Activated T-helper 2 cell treated with anti-CD3 and anti-CD28 coated beads, Interferon-gamma antibody, Interleukin-2, Interleukin-4, amounts not matched to agents 10 μg/mL and 5 μg/mL and 100 μg/mL, durations not matched to agents 14 hours and 24 hours and 36 hours (primary cell): ENCODE results near the gene SEC61B. TPM values are rescaled to one million over a fixed set of nuclear protein-coding genes. Genes with fewer than 3 reads are reported as not detected.
"Not testable (repeated sequence)": the region's sequence is repeated elsewhere in the genome, so short reads cannot be mapped to it uniquely, and the experiment has no call there.

Experiments used
- DNase-seq: peaks from one replicate; pipeline ENCODE4 v3.0.0; 2021; ENCODE audit warnings: low spot score
- H3K27ac Mint-ChIP-seq: one replicate; pipeline ENCODE4 v1.8.0; 2021; ENCODE audit warnings: mixed read lengths
- H3K27me3 Mint-ChIP-seq: one replicate; pipeline ENCODE4 v1.8.0; 2021; ENCODE audit warnings: low read depth, mixed read lengths
- H3K36me3 Mint-ChIP-seq: one replicate; pipeline ENCODE4 v1.8.0; 2021; ENCODE audit warnings: low read depth, mixed read lengths
- H3K4me1 Mint-ChIP-seq: one replicate; pipeline ENCODE4 v1.8.0; 2021; ENCODE audit warnings: low read depth, mixed read lengths
- H3K4me3 Mint-ChIP-seq: one replicate; pipeline ENCODE4 v1.8.0; 2021; ENCODE audit warnings: low read depth, mild to moderate bottlenecking, moderate library complexity, mixed read lengths
- H3K9me3 Mint-ChIP-seq: one replicate; pipeline ENCODE4 v1.8.0; 2021; ENCODE audit warnings: mixed read lengths
- intact Hi-C: fragments of 100-400 bp; cut with micrococcal nuclease; formaldehyde crosslinking; loops from one replicate; pipeline ENCODE4 v1.15.1; 2023
- total RNA-seq: library from RNA; stranded (reverse); gene quantifications from 2 replicates; pipeline ENCODE4 v1.2.3, GENCODE V29; 2022

The SEC61B gene
- total RNA-seq, 1 donor from 2014 or later = 223 TPM

- no peak overlapping the region for H3K4me3 Mint-ChIP-seq
- DNase-seq = no peak
- no peak overlapping the region for H3K27ac Mint-ChIP-seq
- H3K4me1 Mint-ChIP-seq = peaks cover 15% of the 10 kb centered on the region
- H3K27me3 Mint-ChIP-seq = no peaks in the 10 kb centered on the region
- intact Hi-C loops = loop anchor here (5.0 kb wide), 1 partner anchor 36 kb away; no protein-coding TSS in a partner anchor
- H3K9me3 Mint-ChIP-seq = no peaks in the 10 kb centered on the region
- H3K36me3 Mint-ChIP-seq = peaks cover 59% of the 10 kb centered on the region
These were observed 9.6 kb downstream of the SEC61B start for GRCh38 chr9:99231711-99232110.

GRCh38 chr9:99234618-99235017 is 12.5 kb downstream of the SEC61B start:
- H3K9me3 Mint-ChIP-seq = no peaks in the 10 kb centered on the region
- DNase-seq = no peak
- H3K27ac Mint-ChIP-seq = no peak overlapping the region
- peaks cover 59% of the 10 kb centered on the region for H3K36me3 Mint-ChIP-seq
- H3K4me3 Mint-ChIP-seq = no peak overlapping the region
- H3K27me3 Mint-ChIP-seq = no peaks in the 10 kb centered on the region
- intact Hi-C loops = loop anchor here (5.0 kb wide), 1 partner anchor 33 kb away; no protein-coding TSS in a partner anchor
- H3K4me1 Mint-ChIP-seq = peaks cover 17% of the 10 kb centered on the region

- Mint-ChIP-seq H3K27ac (no peak overlapping the region), H3K4me1 (peaks cover 21% of the 10 kb centered on the region), H3K9me3 (no peaks in the 10 kb centered on the region), H3K27me3 (no peaks in the 10 kb centered on the region), H3K36me3 (peaks cover 63% of the 10 kb centered on the region), H3K4me3 (no peak overlapping the region)
- DNase-seq = no peak
- intact Hi-C loops = no loop called here
These were observed 13.0 kb downstream of the SEC61B start for GRCh38 chr9:99235069-99235468.

- H3K4me3 Mint-ChIP-seq = no peak overlapping the region
- no peaks in the 10 kb centered on the region for H3K27me3 Mint-ChIP-seq
- peak overlapping the region; percentile 31 for H3K27ac Mint-ChIP-seq
- peaks cover 21% of the 10 kb centered on the region for H3K4me1 Mint-ChIP-seq
- H3K36me3 Mint-ChIP-seq = peaks cover 58% of the 10 kb centered on the region
- H3K9me3 Mint-ChIP-seq = no peaks in the 10 kb centered on the region
- no peak for DNase-seq
- intact Hi-C loops = loop anchor here (2.0 kb wide), 1 partner anchor 17 kb away; no protein-coding TSS in a partner anchor
These were observed 14.0 kb downstream of the SEC61B start for GRCh38 chr9:99235926-99236634.

- Mint-ChIP-seq H3K9me3 (no peaks in the 10 kb centered on the region), H3K27me3 (no peaks in the 10 kb centered on the region), H3K4me1 (peaks cover 17% of the 10 kb centered on the region), H3K4me3 (no peak overlapping the region), H3K36me3 (peaks cover 51% of the 10 kb centered on the region), H3K27ac (no peak overlapping the region)
- no peak for DNase-seq
- intact Hi-C loops = loop anchor here (2.0 kb wide), 1 partner anchor 15 kb away; no protein-coding TSS in a partner anchor
These were observed 15.3 kb downstream of the SEC61B start for GRCh38 chr9:99237356-99237755.

DNA sequence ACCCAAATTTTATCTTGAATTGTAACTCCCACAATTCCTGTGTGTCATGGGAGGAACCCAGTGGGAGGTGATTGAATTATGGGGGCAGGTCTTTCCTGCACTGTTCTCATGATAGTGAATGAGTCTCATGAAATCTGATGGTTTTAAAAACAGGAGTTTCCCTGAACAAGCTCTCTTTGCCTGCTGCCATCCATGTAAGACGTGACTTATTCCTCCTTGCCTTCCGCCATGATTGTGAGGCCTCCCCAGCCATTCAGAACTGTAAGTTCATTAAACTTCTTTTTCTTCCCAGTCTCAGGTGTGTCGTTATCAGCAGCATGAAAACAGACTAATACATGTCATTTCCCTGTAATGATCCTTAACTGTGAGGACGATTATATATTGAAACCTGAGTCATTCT is 15.8 kb downstream of the SEC61B start:
- peaks cover 52% of the 10 kb centered on the region for H3K36me3 Mint-ChIP-seq
- not testable (repeated sequence) for H3K27ac Mint-ChIP-seq

DNA sequence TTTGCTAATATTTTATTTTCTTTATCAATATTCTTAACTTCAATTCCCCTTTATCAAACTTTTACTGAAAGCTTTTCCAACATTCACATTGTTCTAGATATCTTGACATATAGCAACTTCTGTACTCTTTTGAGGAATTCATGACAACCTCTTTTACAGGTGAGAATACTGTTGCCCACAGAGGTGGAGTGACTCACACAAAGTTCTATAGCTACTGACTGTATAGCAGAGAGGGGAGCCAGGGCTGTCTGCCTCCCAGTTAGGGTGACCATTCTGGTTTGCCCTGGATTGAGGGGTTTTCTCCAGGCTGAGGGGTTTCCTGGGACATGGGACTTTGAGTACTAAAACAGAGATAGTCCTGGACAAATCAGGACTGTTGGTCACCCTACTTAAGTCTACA is 16.2 kb downstream of the SEC61B start:
- no peak overlapping the region for H3K27ac Mint-ChIP-seq
- no peak overlapping the region for H3K4me3 Mint-ChIP-seq
- intact Hi-C loops = no loop called here
- no peaks in the 10 kb centered on the region for H3K9me3 Mint-ChIP-seq
- H3K4me1 Mint-ChIP-seq = peaks cover 17% of the 10 kb centered on the region
- H3K36me3 Mint-ChIP-seq = peaks cover 47% of the 10 kb centered on the region
- no peaks in the 10 kb centered on the region for H3K27me3 Mint-ChIP-seq
- no peak for DNase-seq

More for the DNA sequence above, 15.8 kb downstream of the SEC61B start:
- intact Hi-C loops = loop anchor here (2.0 kb wide), 1 partner anchor 15 kb away; no protein-coding TSS in a partner anchor
- H3K4me1 Mint-ChIP-seq = peaks cover 17% of the 10 kb centered on the region
- not testable (repeated sequence) for H3K27me3 Mint-ChIP-seq, DNase-seq, H3K9me3 Mint-ChIP-seq, H3K4me3 Mint-ChIP-seq

GRCh38 chr9:99239341-99240060 is 17.4 kb downstream of the SEC61B start:
- DNase-seq = no peak
- Mint-ChIP-seq H3K9me3 (no peaks in the 10 kb centered on the region), H3K27me3 (no peaks in the 10 kb centered on the region), H3K36me3 (peaks cover 46% of the 10 kb centered on the region), H3K27ac (no peak overlapping the region), H3K4me3 (no peak overlapping the region), H3K4me1 (peaks cover 21% of the 10 kb centered on the region)
- intact Hi-C loops = no loop called here

DNA sequence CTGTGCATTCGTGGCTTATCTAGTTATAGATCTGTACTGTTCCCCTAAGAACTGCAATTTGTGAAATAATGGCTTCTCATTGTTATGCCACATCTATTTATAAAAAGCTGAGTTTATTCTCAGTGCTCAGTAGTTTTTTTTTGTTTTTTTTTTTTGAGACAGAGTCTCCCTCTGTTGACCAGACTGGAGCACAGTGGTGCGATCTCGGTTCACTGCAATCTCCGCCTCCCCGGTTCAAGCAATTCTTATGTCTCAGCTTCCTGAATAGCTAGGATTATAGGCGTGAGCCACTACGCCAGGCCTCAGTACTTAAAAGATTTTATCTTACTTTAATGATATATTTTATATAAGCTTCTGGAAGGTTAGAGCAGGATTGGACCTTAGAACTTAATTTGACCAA is 19.0 kb downstream of the SEC61B start:
- H3K27ac Mint-ChIP-seq = no peak overlapping the region
- H3K4me3 Mint-ChIP-seq = no peak overlapping the region
- no peaks in the 10 kb centered on the region for H3K27me3 Mint-ChIP-seq
- peaks cover 40% of the 10 kb centered on the region for H3K36me3 Mint-ChIP-seq
- H3K9me3 Mint-ChIP-seq = no peaks in the 10 kb centered on the region
- H3K4me1 Mint-ChIP-seq = peaks cover 20% of the 10 kb centered on the region
- intact Hi-C loops = no loop called here
- DNase-seq = no peak

DNA sequence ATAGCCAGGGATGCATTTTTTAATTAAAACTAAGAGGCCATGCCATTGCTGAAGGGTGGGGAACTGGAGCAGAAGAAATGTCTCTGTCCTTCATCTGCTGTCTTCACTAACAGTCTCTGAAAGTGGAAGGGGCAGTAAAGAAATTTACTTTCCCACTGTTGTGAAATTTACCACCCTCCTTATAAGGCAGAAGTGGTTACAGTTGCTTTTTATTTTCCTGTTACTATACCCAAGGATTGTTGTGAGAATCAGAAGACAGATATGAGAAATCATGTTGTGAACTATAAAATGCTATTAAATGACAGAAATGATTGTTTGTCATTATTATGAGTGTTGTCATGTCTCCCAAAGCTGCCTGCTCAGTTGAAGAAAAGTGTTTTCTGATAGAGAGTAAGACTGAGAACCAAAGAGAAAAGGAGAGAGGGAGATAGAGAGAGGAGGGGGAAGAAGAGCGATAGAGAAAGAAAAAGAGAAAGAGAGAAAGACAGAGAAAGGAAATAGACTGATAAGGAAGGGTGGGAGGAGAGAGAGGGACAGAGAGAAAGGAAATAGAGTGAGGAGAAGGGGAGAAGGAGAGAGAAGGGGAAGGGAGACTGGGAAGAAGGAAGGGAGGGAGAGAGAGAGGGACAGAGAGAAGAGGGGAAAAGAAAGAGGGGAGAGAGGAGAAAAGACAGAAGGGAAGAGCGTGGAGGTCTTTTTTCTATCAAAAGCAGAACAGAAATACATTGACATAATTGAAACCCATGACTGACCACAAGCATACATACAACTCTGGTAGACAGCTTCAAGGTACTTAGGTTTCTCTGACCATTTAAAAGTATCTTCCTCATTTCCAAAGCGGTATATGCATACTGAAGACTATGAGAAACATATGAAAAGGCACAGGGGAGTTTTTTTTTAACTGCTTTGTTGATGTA is 22.5 kb downstream of the SEC61B start:
- Mint-ChIP-seq H3K27me3 (no peaks in the 10 kb centered on the region), H3K4me3 (no peak overlapping the region), H3K27ac (peak overlapping the region; percentile 61), H3K4me1 (peaks cover 29% of the 10 kb centered on the region), H3K9me3 (peaks cover 5% of the 10 kb centered on the region), H3K36me3 (peaks cover 22% of the 10 kb centered on the region)
- intact Hi-C loops = no loop called here
- no peak for DNase-seq

- DNase-seq = no peak
- peaks cover 60% of the 10 kb centered on the region for H3K4me1 Mint-ChIP-seq
- peak overlapping the region; percentile 59 for H3K4me3 Mint-ChIP-seq
- H3K27ac Mint-ChIP-seq = peak overlapping the region; percentile 83
- intact Hi-C loops = no loop called here
- H3K36me3 Mint-ChIP-seq = no peaks in the 10 kb centered on the region
- H3K9me3 Mint-ChIP-seq = peaks cover 5% of the 10 kb centered on the region
- H3K27me3 Mint-ChIP-seq = no peaks in the 10 kb centered on the region
These were observed 27.5 kb downstream of the SEC61B start for GRCh38 chr9:99249619-99250018.

DNA sequence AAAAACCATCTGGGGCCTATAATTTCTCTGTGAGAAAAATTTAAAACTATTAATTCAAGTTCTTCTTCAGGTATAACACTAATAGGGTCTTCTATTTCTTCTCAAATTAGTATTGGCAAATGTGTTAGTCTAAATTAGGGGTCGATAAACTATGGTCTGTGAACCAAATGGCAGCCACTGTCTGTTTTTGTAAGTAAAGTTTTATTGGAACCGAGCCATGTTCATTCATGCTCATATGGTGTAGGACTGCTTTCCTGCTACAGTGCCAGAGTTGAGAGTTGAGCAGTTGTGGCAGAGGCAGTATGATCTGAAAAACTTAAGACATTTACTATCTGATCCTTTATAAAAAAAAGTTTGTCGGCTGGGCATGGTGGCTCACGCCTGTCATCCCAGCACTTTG is 29.1 kb downstream of the SEC61B start:
- Mint-ChIP-seq H3K27ac (no peak overlapping the region), H3K9me3 (peaks cover 5% of the 10 kb centered on the region), H3K4me1 (peaks cover 71% of the 10 kb centered on the region), H3K36me3 (no peaks in the 10 kb centered on the region), H3K27me3 (no peaks in the 10 kb centered on the region), H3K4me3 (no peak overlapping the region)
- intact Hi-C loops = no loop called here
- DNase-seq = no peak
